Lower leg skin (tissue), 4 donors: ENCODE measurements around the gene TESK2. TPM values are rescaled to one million over a fixed set of nuclear protein-coding genes. Genes with fewer than 3 reads are reported as not detected.

Experiments
- DNase-seq, 2 donors: peaks; one replicate each; pipeline ENCODE4 v3.0.0-alpha.2; 2019; ENCODE audit warnings: low spot score in 2 of 2
- H3K4me3 ChIP-seq: fragments of 200-600 bp; sonication (generic); 2 replicates; pipeline ENCODE4 v1.5.1; 2017; ENCODE audit warnings: mild to moderate bottlenecking, low read depth; ENCODE audit not compliant: poor library complexity, severe bottlenecking
- POLR2A ChIP-seq, 2 donors: fragments of 450-650 bp; IDR thresholded peaks; one replicate each; pipeline ENCODE4 v1.6.1; 2016 to 2017; ENCODE audit warnings: antibody characterized with exemption in 2 of 2, mild to moderate bottlenecking in 1 of 2, moderate library complexity in 1 of 2
- WGBS, 2 donors: methylation state at CpG; one replicate each; pipeline ENCODE4 v1.1.5; 2018; 5-methylcytosine and 5-hydroxymethylcytosine counted together
- intact Hi-C: fragments of 100-400 bp; cut with DNase I; formaldehyde crosslinking; loops from one replicate; pipeline ENCODE4 v1.15.0; 2023; ENCODE audit warnings: low total_unique reads
- total RNA-seq, 4 donors: library from RNA; depleted of rRNA; stranded (reverse); fragments of >200 nt; gene quantifications; one replicate each; pipeline ENCODE4 v1.1.0, GENCODE V29; 2016
- TF ChIP-seq, protein P1 (sequence below), 3 donors: fragments of 450-650 bp; IDR thresholded peaks; one replicate each; pipeline ENCODE4 v1.5.1; 2016; ENCODE audit warnings: antibody characterized with exemption in 3 of 3, mild to moderate bottlenecking in 3 of 3, moderate library complexity in 2 of 3

TESK2 gene
- total RNA-seq, 4 donors from 2014 or later, result 16.9 to 23.8 (median 20.0) TPM

GRCh38 chr1:45444609-45445131 is 46.3 kb downstream of the TESK2 start:
- no peak for DNase-seq
- TF ChIP-seq POLR2A (IDR thresholded peaks at IDR 0.05), result no peak
- TF ChIP-seq, protein P1, sequence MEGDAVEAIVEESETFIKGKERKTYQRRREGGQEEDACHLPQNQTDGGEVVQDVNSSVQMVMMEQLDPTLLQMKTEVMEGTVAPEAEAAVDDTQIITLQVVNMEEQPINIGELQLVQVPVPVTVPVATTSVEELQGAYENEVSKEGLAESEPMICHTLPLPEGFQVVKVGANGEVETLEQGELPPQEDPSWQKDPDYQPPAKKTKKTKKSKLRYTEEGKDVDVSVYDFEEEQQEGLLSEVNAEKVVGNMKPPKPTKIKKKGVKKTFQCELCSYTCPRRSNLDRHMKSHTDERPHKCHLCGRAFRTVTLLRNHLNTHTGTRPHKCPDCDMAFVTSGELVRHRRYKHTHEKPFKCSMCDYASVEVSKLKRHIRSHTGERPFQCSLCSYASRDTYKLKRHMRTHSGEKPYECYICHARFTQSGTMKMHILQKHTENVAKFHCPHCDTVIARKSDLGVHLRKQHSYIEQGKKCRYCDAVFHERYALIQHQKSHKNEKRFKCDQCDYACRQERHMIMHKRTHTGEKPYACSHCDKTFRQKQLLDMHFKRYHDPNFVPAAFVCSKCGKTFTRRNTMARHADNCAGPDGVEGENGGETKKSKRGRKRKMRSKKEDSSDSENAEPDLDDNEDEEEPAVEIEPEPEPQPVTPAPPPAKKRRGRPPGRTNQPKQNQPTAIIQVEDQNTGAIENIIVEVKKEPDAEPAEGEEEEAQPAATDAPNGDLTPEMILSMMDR (IDR thresholded peaks at IDR 0.05), result no peak
- 80 to 88% methylated on average over 5 of the region's 5 CpGs for WGBS, 2 donors
- intact Hi-C loops, result no loop called here
- no peak overlapping the region for H3K4me3 ChIP-seq

- TF ChIP-seq, protein P1 (IDR thresholded peaks at IDR 0.05), result no peak
- TF ChIP-seq POLR2A (IDR thresholded peaks at IDR 0.05), result no peak
- no peak overlapping the region for H3K4me3 ChIP-seq
- 84 to 87% methylated on average over 7 of the region's 7 CpGs for WGBS, 2 donors
- intact Hi-C loops, result no loop called here
- DNase-seq, result no peak
Measured at GRCh38 chr1:45443580-45444446, 47.1 kb downstream of the TESK2 start.

DNA sequence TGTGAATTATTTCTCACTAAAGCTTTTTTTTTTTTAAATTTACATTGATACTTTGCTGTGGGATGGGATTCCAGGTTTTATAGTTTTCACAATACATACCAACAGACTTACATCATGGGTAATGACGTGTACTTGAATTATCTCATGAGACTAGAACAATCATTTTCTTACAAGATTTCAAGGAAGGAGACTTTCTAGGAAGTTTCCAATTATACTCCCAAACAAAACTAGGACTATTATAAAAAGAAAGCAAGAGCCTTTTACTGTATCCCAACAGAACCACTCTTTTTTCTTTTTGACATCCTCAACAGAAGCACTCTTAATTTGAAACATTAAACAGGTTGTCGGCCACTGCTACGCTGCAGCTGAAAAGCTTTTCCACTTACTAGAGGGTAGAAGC is 48.7 kb downstream of the TESK2 start:
- no peak for DNase-seq
- H3K4me3 ChIP-seq, result no peak overlapping the region
- 43 to 53% methylated on average over 3 of the region's 3 CpGs for WGBS, 2 donors
- TF ChIP-seq POLR2A (IDR thresholded peaks at IDR 0.05), result no peak
- TF ChIP-seq, protein P1 (IDR thresholded peaks at IDR 0.05), result no peak
- intact Hi-C loops, result no loop called here

DNA sequence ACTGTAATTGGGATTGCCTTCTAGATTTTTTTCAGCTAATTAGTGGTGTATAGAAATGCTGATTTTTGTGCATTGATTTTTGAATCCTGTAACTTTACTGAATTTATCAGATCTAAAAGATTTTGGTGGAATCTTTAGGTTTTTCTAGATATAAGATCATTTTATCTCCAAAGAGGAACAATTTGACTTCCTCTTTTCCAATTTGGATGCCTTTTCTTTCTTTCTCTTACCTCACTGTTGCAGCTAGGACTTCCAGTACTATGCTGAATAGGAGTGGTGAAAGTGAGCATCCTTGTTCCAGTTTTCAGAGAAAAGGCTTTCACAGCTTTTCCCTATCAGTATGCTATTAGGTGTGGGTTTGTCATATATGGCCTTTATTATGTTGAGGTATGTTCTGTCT is 53.6 kb downstream of the TESK2 start:
- TF ChIP-seq, protein P1 (IDR thresholded peaks at IDR 0.05), result no peak
- TF ChIP-seq POLR2A (IDR thresholded peaks at IDR 0.05), result no peak
- DNase-seq, result no peak
- H3K4me3 ChIP-seq, result no peak overlapping the region
- intact Hi-C loops, result no loop called here

DNA sequence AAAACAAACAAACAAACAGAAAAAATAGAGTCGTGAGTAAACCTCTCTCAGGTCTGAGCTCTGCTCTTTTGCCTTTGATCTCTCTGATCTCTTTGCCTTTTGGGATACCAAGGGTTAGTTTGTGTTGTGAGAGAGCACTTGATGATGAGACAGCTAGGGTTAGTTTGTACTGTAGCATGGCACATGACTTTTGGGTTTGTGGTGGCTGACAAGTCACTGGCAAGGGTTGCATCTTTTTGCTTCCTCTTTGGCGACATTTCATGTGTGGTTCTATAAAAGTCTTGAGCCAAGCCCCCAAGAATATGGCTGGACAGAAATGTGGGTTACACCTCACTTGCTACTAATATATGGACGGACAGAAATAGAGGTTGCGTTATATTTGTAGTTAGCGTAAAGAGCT is 60.5 kb downstream of the TESK2 start:
- 88 to 89% methylated on average over 5 of the region's 5 CpGs for WGBS, 2 donors
- no peak for TF ChIP-seq POLR2A (IDR thresholded peaks at IDR 0.05)
- TF ChIP-seq, protein P1 (IDR thresholded peaks at IDR 0.05), result no peak
- DNase-seq, result no peak
- no peak overlapping the region for H3K4me3 ChIP-seq
- intact Hi-C loops, result no loop called here
